IPS-18c (cell line): ENCODE measurements around the gene PPP2R5C.

Experiments used
- H3K4me3 ChIP-seq: 2 replicates; pipeline ENCODE4 v1.7.0; 2013; ENCODE audit warnings: low read depth, mild to moderate bottlenecking, low read length, moderate library complexity; ENCODE audit not compliant: insufficient read depth
- H3K9me3 ChIP-seq: one replicate; pipeline ENCODE4 v1.6.1; 2013; ENCODE audit warnings: mild to moderate bottlenecking, low read length, moderate library complexity; ENCODE audit not compliant: control insufficient read depth, insufficient read depth

The PPP2R5C gene

DNA sequence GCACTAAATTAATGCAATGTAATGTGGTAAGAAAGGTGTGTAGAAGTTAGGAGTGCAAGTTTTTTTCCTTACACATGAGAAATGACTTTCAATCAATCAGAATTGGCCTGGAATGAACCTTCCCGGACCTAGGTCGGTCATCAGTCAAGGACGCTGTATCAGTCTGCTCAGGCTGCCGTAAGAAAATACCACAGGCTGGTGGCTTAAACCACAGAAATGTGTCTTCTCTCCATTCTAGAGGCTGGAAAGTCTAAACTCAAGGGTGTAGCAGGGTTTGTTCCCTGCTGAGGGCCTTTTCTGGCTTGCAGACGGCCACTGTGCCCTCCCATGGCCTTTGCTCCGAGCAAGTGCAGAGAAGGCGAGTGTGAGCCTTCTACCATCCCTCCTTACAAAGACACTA is 116.3 kb downstream of the PPP2R5C start:
- no peak overlapping the region for H3K4me3 ChIP-seq
- no peaks in the 10 kb centered on the region for H3K9me3 ChIP-seq

GRCh38 chr14:101878211-101878821 is 116.8 kb downstream of the PPP2R5C start:
- H3K4me3 ChIP-seq = no peak overlapping the region

DNA sequence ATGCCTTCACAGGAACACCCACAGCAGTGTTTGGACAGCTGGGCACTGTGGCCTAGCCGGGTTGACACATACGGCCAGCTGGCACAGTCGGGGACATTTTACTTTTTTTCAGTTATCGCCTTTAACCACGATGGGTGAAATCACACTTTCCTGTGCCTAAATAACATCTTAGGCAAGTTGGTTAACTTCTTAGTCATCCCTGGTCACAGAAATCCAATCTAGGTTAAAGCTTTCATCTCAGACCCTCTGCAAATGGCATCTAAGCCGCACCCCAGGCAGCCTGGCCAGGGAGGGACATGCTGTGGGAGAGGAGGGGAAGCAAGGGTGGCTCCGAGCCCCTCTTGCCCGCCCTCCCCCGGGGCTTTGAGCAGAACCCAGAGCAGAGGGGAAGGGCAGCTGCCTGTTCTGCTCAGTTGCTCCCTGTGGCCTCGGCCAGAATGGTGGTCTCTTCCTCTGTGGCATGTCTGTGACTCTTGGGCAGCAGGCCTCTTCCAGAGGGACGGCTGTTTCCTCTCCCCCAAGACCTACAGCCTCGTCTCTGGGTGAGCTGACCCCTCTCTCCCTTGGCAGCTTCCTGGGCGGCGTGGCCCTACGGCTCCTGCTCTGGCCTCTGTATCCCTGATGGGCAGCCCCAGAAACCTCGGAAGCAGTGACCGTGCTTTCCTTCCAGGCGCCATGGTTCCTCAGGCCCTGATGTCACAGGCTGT is 117.5 kb downstream of the PPP2R5C start:
- H3K4me3 ChIP-seq = no peak overlapping the region
- no peaks in the 10 kb centered on the region for H3K9me3 ChIP-seq

More at GRCh38 chr14:101878211-101878821, 116.8 kb downstream of the PPP2R5C start:
- H3K9me3 ChIP-seq = no peaks in the 10 kb centered on the region

DNA sequence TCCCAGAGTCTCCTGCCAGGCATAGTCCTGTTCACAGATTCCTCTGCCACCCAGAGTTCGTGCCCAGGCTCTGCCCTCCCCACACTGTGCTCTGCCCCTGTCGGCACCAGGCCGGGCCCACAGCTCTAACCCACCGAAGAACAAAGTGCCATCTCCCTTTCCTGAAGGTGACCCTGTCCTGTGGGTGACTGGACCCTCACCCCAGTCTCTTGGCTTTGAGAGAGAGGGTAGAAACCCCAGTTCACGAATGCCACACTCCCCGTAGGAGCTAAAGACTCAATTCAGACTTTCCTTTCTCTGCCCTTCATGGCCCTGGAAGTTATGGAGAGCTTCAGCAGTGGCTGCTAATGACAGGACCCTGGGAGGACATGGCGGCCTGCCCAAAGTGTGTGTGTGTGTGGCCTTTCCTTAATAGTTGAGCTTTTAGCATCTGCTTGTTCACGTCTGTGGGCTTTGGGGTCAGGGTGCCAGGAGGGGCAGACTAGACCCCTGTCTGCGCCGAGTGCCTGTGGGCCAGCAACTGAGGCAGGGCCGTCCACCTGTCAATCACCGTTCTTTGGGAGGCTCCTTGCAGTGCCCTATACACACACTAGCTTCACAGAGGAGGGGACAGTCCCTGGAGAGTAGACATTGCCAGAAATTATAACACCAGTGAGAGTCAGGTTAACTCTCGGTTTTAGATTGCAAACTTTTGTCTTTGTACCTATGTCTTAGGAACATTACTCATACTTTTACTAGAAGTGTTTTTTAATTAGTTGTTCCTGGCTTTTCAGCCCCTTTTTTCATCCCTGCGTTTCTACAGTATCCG is 118.2 kb downstream of the PPP2R5C start:
- Histone ChIP-seq H3K9me3 (no peaks in the 10 kb centered on the region), H3K4me3 (no peak overlapping the region)

DNA sequence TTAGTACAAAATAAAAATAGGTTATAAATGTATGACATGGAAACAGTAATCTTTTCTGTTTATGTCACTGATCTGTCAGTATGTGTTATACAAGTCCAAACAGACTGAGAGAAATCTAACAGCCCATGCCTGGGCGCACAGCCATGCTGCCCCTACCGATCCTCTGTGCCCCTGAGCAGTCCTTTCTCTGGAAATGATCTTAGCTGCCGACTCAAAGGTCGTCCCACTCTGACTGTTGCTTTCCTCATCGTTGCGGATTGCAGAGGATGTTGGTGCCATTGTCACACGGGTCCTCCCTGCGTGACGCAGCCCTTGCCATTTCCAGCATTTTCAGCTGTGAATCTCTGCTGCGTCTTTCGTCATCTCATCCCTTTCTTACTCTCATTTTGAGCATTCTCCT is 119.9 kb downstream of the PPP2R5C start:
- H3K9me3 ChIP-seq = no peaks in the 10 kb centered on the region
- no peak overlapping the region for H3K4me3 ChIP-seq

DNA sequence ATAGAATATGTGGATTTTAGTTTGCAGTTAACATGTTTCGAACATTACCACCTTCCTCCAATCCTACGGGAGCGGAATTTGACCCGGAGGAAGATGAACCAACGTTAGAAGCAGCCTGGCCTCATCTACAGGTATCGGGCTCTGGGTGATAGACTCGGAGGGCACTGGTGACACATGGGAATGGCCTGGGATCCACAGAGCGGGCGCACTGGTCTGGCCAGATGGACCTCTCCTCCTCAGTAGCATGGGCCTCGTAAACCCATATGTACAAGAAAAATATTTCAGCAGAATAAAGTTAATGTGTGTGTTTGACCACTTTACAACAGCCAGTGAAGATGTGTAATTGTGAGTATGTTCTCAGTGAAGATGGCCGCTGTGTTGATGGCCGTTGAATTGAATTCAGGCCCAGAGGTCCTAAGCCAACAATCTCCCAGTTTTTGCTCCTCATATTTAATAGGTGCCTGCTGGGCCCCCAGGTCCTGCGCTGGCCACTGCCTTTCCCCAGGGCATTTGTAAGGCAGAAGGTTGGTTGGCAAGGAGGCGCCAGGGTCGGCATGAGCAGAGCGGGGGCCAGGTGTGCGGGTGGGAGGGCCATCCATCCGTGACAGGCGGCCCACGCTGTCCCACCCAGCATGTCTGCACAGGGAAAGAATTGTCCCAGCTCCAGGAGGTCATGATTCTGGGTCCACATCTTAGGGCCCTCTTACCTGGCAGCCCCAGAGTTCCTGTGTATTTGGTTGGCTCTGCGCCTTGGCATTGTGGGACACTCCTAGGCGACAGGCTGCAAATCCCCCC is 120.8 kb downstream of the PPP2R5C start:
- Histone ChIP-seq H3K4me3 (no peak overlapping the region), H3K9me3 (no peaks in the 10 kb centered on the region)

GRCh38 chr14:101884089-101884933 is 122.8 kb downstream of the PPP2R5C start:
- no peaks in the 10 kb centered on the region for H3K9me3 ChIP-seq
- no peak overlapping the region for H3K4me3 ChIP-seq

DNA sequence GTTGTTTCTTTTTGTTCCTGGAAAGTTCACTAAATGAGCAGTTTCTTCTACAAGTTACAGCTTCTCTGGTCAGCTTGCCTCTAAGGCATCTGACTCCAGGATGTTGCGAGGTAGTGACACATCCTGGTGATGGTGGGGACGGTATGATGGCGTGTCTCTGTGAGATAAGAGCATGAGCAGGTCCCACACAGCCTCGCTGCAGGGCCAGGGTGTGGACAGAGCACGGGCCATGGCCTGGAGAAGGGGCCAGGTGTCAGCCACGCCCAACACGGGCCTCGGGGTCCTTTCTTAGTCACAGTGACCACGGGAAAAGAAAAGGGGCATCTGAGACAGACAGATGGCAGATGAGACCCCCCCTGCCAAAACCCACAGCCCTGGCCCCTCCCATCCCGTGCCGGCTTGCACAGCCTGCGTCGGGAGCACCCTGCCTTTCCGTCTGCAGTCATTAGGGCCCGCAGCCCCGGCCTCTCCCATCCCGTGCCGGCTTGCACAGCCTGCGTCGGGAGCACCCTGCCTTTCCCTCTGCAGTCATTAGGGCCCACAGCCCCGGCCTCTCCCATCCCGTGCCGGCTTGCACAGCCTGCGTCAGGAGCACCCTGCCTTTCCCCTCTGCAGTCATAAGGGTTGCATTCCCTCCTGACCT is 123.5 kb downstream of the PPP2R5C start:
- Histone ChIP-seq H3K9me3 (no peaks in the 10 kb centered on the region), H3K4me3 (no peak overlapping the region)

DNA sequence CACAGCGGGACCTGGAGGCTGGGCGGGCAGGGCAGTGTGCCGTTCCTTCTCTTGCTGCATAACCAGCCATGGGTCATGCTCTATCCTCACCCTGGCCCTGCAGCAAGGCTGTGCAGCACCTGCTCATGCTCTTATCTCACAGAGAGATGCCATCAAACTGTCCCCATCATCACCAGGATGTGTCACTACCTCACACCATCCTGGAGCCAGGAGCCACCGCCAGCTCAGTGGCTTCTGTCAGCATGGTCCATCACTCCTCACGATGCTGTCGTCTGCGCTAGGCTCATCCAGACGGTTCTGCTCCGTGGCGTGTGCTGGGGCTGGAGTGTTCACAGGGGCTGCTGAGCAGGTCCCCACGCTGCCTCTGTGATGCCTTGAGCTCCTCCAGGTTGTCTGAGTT is 125.7 kb downstream of the PPP2R5C start:
- no peak overlapping the region for H3K4me3 ChIP-seq
- no peaks in the 10 kb centered on the region for H3K9me3 ChIP-seq

DNA sequence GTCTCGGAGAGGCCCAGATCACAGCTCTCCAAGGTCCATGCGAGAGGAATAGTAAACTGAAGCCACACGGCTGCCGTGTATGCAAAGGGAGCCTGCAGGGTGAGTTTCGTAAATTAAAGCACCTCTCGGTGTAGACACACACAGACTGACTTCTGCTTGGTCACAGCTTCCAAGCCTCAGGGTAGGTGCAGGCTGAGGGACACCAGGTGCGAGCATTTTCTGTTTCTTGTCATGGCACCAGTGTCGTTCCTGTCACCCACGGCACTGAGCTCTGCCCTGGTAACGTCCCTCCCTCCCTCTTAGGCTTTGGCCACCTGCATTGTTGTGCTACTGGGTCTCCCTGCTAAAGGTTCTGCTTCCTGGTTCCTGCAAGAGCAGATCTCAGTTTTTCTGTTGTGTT is 126.7 kb downstream of the PPP2R5C start:
- Histone ChIP-seq H3K9me3 (no peaks in the 10 kb centered on the region), H3K4me3 (no peak overlapping the region)

DNA sequence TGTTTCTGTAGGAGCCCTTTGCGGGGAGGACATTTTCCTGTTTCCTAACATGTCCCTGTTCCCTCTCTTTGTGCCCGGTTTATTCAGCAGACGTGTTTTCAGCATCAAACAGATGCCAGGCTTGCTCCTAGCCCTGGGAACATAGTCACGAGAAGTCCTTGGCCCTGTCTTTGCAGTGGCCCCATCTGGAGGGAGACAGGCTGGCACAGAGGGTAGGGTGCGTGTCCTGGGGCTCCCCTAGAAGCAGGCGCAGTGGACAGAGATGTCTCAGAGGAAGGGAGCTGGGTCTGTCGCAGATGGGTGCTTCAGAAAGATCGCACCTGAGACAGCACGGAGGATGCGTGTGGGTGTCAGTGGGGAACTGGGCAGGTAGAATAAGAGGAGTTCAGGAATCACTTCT is 127.9 kb downstream of the PPP2R5C start:
- Histone ChIP-seq H3K4me3 (no peak overlapping the region), H3K9me3 (no peaks in the 10 kb centered on the region)

- Histone ChIP-seq H3K9me3 (no peaks in the 10 kb centered on the region), H3K4me3 (no peak overlapping the region)
Observed at GRCh38 chr14:101889898-101890297, 128.4 kb downstream of the PPP2R5C start.

DNA sequence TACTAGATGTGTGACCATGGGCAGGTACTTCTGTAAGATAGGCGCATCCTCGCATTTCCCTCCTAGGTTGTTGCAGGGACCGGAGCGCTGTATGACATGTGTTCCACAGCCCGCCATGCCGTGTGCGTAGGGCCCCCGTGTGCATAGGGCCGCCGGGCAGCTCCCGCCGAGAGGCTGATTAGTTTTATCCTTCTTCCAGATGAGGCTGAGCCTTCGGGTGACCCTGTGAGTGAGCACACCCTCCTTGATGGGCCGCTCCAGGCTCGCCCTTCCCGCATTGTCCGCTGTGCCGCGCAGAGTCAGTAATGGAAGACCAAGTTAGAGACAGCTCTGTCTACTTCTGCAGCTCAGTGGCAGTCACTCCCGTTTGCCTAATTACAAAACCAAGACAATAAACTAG is 130.0 kb downstream of the PPP2R5C start:
- Histone ChIP-seq H3K4me3 (no peak overlapping the region), H3K9me3 (no peaks in the 10 kb centered on the region)

GRCh38 chr14:101893759-101894158 is 132.2 kb downstream of the PPP2R5C start:
- Histone ChIP-seq H3K9me3 (no peaks in the 10 kb centered on the region), H3K4me3 (no peak overlapping the region)

DNA sequence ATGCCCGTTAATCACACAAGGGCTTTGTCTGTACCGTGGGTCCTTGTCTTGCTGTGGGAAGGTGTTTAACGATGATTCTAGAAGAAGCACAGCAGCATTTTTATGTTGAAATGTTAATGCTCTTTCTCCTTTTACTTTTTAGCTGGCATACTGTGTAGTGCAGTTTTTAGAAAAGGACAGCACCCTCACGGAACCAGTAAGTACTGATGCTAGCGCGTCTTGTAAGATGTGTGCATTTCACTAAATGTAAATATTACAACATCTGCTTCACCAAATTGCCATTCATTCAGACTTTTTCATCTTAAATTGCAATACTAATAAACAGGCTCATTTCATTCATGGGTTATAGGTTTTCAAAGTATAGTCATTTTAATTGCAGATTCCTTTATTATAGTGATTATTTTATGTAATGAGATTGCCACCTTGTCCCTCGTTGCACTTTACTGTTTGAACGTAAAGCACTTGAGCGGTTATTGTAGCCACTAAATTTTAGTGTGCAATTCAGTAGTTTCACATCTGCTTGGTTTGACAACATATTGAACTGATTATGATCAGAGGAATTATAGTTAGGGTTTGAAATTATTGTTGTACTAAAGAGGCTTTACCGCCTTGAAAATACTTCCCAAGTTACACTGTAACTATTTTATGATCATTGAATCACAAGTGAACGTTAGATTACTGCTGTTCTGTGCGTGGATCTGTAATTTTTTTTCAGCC is 133.0 kb downstream of the PPP2R5C start:
- Histone ChIP-seq H3K9me3 (no peaks in the 10 kb centered on the region), H3K4me3 (no peak overlapping the region)

GRCh38 chr14:101895256-101895655 is 133.7 kb downstream of the PPP2R5C start:
- Histone ChIP-seq H3K9me3 (no peaks in the 10 kb centered on the region), H3K4me3 (no peak overlapping the region)
